Fibroblast of peridontal ligament (primary cell): ENCODE results near the gene F5.

ENCODE experiments used
- DNase-seq: peaks from one replicate; pipeline ENCODE4 v3.0.0-alpha.2; 2010; ENCODE audit errors: extremely low read depth

Gene F5

GRCh38 chr1:169483500-169483966 is 102.7 kb downstream of the F5 start:
- peak; percentile 75 for DNase-seq

- DNase-seq: no peak
These were observed 106.8 kb downstream of the F5 start for GRCh38 chr1:169479363-169480066.

GRCh38 chr1:169478094-169478672 is 108.1 kb downstream of the F5 start:
- DNase-seq: no peak

- DNase-seq: no peak
These were observed 110.4 kb downstream of the F5 start for GRCh38 chr1:169475806-169476387.

GRCh38 chr1:169474302-169474995 is 111.8 kb downstream of the F5 start:
- no peak for DNase-seq

GRCh38 chr1:169473347-169473746 is 112.9 kb downstream of the F5 start:
- no peak for DNase-seq

GRCh38 chr1:169472738-169473137 is 113.5 kb downstream of the F5 start:
- DNase-seq: no peak

- DNase-seq: peak; percentile 25
These were observed 117.3 kb downstream of the F5 start for GRCh38 chr1:169468982-169469381.

GRCh38 chr1:169466259-169467230 is 119.7 kb downstream of the F5 start:
- peak; percentile 73 for DNase-seq

GRCh38 chr1:169465281-169465680 is 121.0 kb downstream of the F5 start:
- DNase-seq: no peak
